Measurements from ENCODE around the gene PROM1.

PROM1 gene

DNA sequence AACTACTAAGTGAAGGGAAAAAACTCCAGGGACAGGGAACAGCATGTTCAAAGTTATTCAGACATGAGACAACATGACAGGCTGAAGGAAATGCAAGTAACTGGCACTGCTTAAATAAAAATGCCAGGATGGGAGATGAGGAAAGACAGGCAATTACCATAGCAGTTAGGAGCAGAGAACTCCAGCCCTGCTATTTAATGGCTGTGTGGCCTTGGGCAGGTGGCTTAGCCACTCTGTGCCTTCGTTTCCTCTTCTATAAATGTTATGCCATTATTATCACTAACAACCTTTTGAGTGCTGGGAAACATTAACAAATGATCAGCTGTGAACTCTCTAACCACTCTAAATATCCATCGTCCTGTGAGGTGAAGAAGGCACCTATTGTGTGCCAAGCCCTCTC is 32.7 kb downstream of the PROM1 start:
- H4K20me1 ChIP-seq (ENCODE audit: insufficient read depth, low read length): no peaks in the 10 kb centered on the region
- H3K9me3 ChIP-seq (ENCODE audit: low read length): no peaks in the 10 kb centered on the region
- no peak overlapping the region for H3K4me3 ChIP-seq (ENCODE audit: low read depth, low read length, poor library complexity, severe bottlenecking)
- no peaks in the 10 kb centered on the region for H3K9me2 ChIP-seq (ENCODE audit: low read depth, low read length)
- no peak overlapping the region for H2AFZ ChIP-seq (ENCODE audit: low read length)
- no peaks in the 10 kb centered on the region for H3F3A ChIP-seq (ENCODE audit: insufficient read depth, low read length)
- TF ChIP-seq EZH2 (IDR thresholded peaks at IDR 0.05; ENCODE audit: borderline replicate concordance, low read length): no peak
- TF ChIP-seq, protein P1, sequence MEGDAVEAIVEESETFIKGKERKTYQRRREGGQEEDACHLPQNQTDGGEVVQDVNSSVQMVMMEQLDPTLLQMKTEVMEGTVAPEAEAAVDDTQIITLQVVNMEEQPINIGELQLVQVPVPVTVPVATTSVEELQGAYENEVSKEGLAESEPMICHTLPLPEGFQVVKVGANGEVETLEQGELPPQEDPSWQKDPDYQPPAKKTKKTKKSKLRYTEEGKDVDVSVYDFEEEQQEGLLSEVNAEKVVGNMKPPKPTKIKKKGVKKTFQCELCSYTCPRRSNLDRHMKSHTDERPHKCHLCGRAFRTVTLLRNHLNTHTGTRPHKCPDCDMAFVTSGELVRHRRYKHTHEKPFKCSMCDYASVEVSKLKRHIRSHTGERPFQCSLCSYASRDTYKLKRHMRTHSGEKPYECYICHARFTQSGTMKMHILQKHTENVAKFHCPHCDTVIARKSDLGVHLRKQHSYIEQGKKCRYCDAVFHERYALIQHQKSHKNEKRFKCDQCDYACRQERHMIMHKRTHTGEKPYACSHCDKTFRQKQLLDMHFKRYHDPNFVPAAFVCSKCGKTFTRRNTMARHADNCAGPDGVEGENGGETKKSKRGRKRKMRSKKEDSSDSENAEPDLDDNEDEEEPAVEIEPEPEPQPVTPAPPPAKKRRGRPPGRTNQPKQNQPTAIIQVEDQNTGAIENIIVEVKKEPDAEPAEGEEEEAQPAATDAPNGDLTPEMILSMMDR (IDR thresholded peaks at IDR 0.05; ENCODE audit: low read length): no peak
- H3K27ac ChIP-seq (ENCODE audit: low read depth, low read length, poor library complexity, severe bottlenecking): no peak overlapping the region
- H3K4me2 ChIP-seq (ENCODE audit: low read length): no peak overlapping the region
- no peaks in the 10 kb centered on the region for H3K27me3 ChIP-seq (ENCODE audit: insufficient read depth, low read length)
- no peaks in the 10 kb centered on the region for H3K4me1 ChIP-seq (ENCODE audit: insufficient read depth, low read length, severe bottlenecking)
- H3K9ac ChIP-seq (ENCODE audit: low read length): no peak overlapping the region
- no peaks in the 10 kb centered on the region for H3K36me3 ChIP-seq (ENCODE audit: insufficient read depth, low read length)
- H3K79me2 ChIP-seq (ENCODE audit: insufficient read depth, low read length): no peaks in the 10 kb centered on the region

- Histone ChIP-seq H3K4me2 (ENCODE audit: low read length) (no peak overlapping the region), H3K79me2 (ENCODE audit: insufficient read depth, low read length) (no peaks in the 10 kb centered on the region), H4K20me1 (ENCODE audit: insufficient read depth, low read length) (no peaks in the 10 kb centered on the region), H3K27ac (ENCODE audit: low read depth, low read length, poor library complexity, severe bottlenecking) (no peak overlapping the region), H2AFZ (ENCODE audit: low read length) (no peak overlapping the region), H3K27me3 (ENCODE audit: insufficient read depth, low read length) (no peaks in the 10 kb centered on the region), H3K4me1 (ENCODE audit: insufficient read depth, low read length, severe bottlenecking) (no peaks in the 10 kb centered on the region), H3K4me3 (ENCODE audit: low read depth, low read length, poor library complexity, severe bottlenecking) (no peak overlapping the region), H3F3A (ENCODE audit: insufficient read depth, low read length) (no peaks in the 10 kb centered on the region), H3K9me3 (ENCODE audit: low read length) (no peaks in the 10 kb centered on the region), H3K36me3 (ENCODE audit: insufficient read depth, low read length) (no peaks in the 10 kb centered on the region), H3K9me2 (ENCODE audit: low read depth, low read length) (no peaks in the 10 kb centered on the region), H3K9ac (ENCODE audit: low read length) (no peak overlapping the region)
- TF ChIP-seq, protein P1 (IDR thresholded peaks at IDR 0.05; ENCODE audit: low read length): no peak
- no peak for TF ChIP-seq EZH2 (IDR thresholded peaks at IDR 0.05; ENCODE audit: borderline replicate concordance, low read length)
These were observed 33.2 kb downstream of the PROM1 start for GRCh38 chr4:16050669-16051068.

DNA sequence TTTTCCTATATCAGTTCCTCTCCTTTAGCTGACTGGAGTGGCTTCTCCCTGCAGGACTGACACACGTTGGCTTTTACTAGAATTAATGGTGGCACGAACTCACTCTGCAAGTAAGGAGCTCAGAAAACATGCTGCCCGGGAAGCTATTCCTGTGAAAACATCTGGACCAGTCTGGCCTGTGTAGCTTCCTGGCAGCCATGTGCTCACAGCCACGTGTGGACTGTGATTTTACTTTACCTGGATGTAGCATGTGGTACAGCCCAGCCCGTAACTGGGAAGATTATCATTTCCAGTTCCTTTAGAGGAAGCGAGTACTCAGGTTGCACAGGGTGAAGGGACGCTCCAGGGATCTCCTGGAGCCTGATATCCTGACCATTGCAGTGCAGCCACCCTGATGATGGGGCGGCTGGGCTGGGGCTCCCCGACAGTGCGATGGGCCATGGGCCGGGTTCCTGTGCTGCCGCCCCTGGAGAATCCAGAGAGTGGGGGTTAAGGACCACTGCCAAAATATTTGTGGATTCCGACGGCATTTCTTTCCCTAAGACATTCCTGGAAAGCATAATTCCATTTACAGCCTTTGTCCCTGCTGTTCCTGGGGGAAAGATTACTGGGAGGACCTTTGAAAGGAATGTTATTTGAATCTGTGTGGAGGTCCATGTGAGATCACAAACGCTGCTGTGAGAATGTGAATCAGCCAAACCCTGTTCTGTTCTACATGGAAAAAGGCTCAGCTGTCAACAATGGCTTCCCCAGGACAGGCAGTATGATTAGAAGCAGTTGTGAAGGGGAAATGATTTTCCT is 35.0 kb downstream of the PROM1 start:
- H3K4me2 ChIP-seq (ENCODE audit: low read length): no peak overlapping the region
- H3K36me3 ChIP-seq (ENCODE audit: insufficient read depth, low read length): no peaks in the 10 kb centered on the region
- H3K27ac ChIP-seq (ENCODE audit: low read depth, low read length, poor library complexity, severe bottlenecking): no peak overlapping the region
- no peak overlapping the region for H3K4me3 ChIP-seq (ENCODE audit: low read depth, low read length, poor library complexity, severe bottlenecking)
- H3K9me2 ChIP-seq (ENCODE audit: low read depth, low read length): no peaks in the 10 kb centered on the region
- no peaks in the 10 kb centered on the region for H3K27me3 ChIP-seq (ENCODE audit: insufficient read depth, low read length)
- H2AFZ ChIP-seq (ENCODE audit: low read length): no peak overlapping the region
- H3F3A ChIP-seq (ENCODE audit: insufficient read depth, low read length): no peaks in the 10 kb centered on the region
- no peaks in the 10 kb centered on the region for H3K4me1 ChIP-seq (ENCODE audit: insufficient read depth, low read length, severe bottlenecking)
- TF ChIP-seq, protein P1 (IDR thresholded peaks at IDR 0.05; ENCODE audit: low read length): no peak
- no peak for TF ChIP-seq EZH2 (IDR thresholded peaks at IDR 0.05; ENCODE audit: borderline replicate concordance, low read length)
- H3K9me3 ChIP-seq (ENCODE audit: low read length): no peaks in the 10 kb centered on the region
- H3K79me2 ChIP-seq (ENCODE audit: insufficient read depth, low read length): no peaks in the 10 kb centered on the region
- no peak overlapping the region for H3K9ac ChIP-seq (ENCODE audit: low read length)
- H4K20me1 ChIP-seq (ENCODE audit: insufficient read depth, low read length): no peaks in the 10 kb centered on the region

Data from OCI-LY1 (cell line).